H1 (cell line): Measurements from ENCODE around the gene BAHD1. TPM values are rescaled to one million over a fixed set of nuclear protein-coding genes. Genes with fewer than 3 reads are reported as not detected.

Experiments used
- CTCF ChIA-PET: fragments of 300-600 bp; sonication (Branson Sonifier 250); formaldehyde crosslinking; loops from one replicate; lab custom pipeline; 2021; ENCODE audit not compliant: partially characterized antibody; lab: Charles Lee
- POLR2A ChIA-PET: fragments of 300-600 bp; sonication (Branson Sonifier 250); formaldehyde crosslinking; loops from one replicate; lab custom pipeline; 2021; ENCODE audit warnings: inconsistent platforms; ENCODE audit not compliant: partially characterized antibody; lab: Charles Lee
- DNase-seq, 2 experiments: peaks; one replicate each; pipeline versions ENCODE4 v3.0.0 to v3.0.0-alpha.2; 2010 to 2022; ENCODE audit warnings: low spot score in 2 of 2, low read depth in 1 of 2, mixed read lengths in 1 of 2
- FAIRE-seq: peaks from 2 replicates; lab custom pipeline; 2011; peaks lifted over from hg19 to GRCh38; lab: Jason Lieb, UNC
- H2AFZ ChIP-seq: 2 replicates; pipeline ENCODE4 v1.8.1; 2012; ENCODE audit warnings: low read length, inconsistent platforms
- H2AK5ac ChIP-seq: 2 replicates; pipeline ENCODE4 v1.6.1; 2013; ENCODE audit warnings: low read depth, low read length
- H2BK120ac ChIP-seq: replicated peaks from 2 replicates; pipeline ENCODE3; 2013; ENCODE audit warnings: low read depth, low read length, inconsistent platforms
- H2BK12ac ChIP-seq: 2 replicates; pipeline ENCODE4 v1.6.1; 2013; ENCODE audit warnings: low read depth, low read length
- H2BK15ac ChIP-seq: 2 replicates; pipeline ENCODE4 v1.6.1; 2013; ENCODE audit warnings: low read length
- H2BK20ac ChIP-seq: 2 replicates; pipeline ENCODE4 v1.6.1; 2013; ENCODE audit warnings: low read length
- H2BK5ac ChIP-seq: 2 replicates; pipeline ENCODE4 v1.6.1; 2013; ENCODE audit warnings: low read depth, low read length
- H3K14ac ChIP-seq: 2 replicates; pipeline ENCODE4 v1.6.1; 2013; ENCODE audit warnings: inconsistent platforms; ENCODE audit not compliant: insufficient read length
- H3K18ac ChIP-seq: 2 replicates; pipeline ENCODE4 v1.6.1; 2013; ENCODE audit warnings: low read length; ENCODE audit errors: extremely low read depth
- H3K23ac ChIP-seq: 2 replicates; pipeline ENCODE4 v1.6.1; 2013; ENCODE audit warnings: inconsistent platforms; ENCODE audit not compliant: insufficient read length
- H3K23me2 ChIP-seq: 2 replicates; pipeline ENCODE4 v1.6.1; 2013; ENCODE audit warnings: low read depth, low read length
- H3K27ac ChIP-seq: 2 replicates; pipeline ENCODE4 v1.6.1; 2011; ENCODE audit warnings: low read depth, low read length, inconsistent platforms
- H3K27me3 ChIP-seq, 4 experiments: replicated peaks in 1 of 4; 1 replicate in 1 of 4; 2 replicates in 3 of 4; pipeline versions ENCODE4 v1.6.1 to v1.8.1; 2011 to 2013; ENCODE audit warnings: low read length in 3 of 4, mild to moderate bottlenecking in 3 of 4, inconsistent platforms in 2 of 4, mixed read lengths in 2 of 4, moderate library complexity in 1 of 4; ENCODE audit not compliant: control insufficient read depth in 3 of 4, insufficient read depth in 3 of 4; ENCODE audit errors: extremely low read depth in 1 of 4
- H3K36me3 ChIP-seq, 4 experiments: 2 replicates each; pipeline versions ENCODE4 v1.6.1 to v1.8.1; 2011 to 2013; ENCODE audit warnings: mild to moderate bottlenecking in 4 of 4, low read length in 3 of 4, moderate library complexity in 2 of 4, control low read depth in 1 of 4, inconsistent platforms in 1 of 4; ENCODE audit not compliant: insufficient read depth in 4 of 4, control insufficient read depth in 2 of 4
- H3K4ac ChIP-seq: replicated peaks from 2 replicates; pipeline ENCODE3; 2013; ENCODE audit warnings: low read length, low read depth, mixed read lengths, inconsistent platforms; ENCODE audit not compliant: insufficient read length
- H3K4me1 ChIP-seq, 4 experiments: replicated peaks in 1 of 4; 1 replicate in 1 of 4; 2 replicates in 3 of 4; pipeline versions ENCODE4 v1.6.1 to v1.8.1; 2011 to 2013; ENCODE audit warnings: low read length in 3 of 4, inconsistent platforms in 2 of 4, mixed read lengths in 1 of 4; ENCODE audit not compliant: insufficient read depth in 4 of 4, control insufficient read depth in 3 of 4
- H3K4me2 ChIP-seq, 2 experiments: 2 replicates each; pipeline versions ENCODE4 v1.6.1 to v1.8.1; 2011 to 2013; ENCODE audit warnings: low read depth in 2 of 2, low read length in 2 of 2, control low read depth in 1 of 2, inconsistent platforms in 1 of 2, mild to moderate bottlenecking in 1 of 2; ENCODE audit not compliant: insufficient read depth in 1 of 2
- H3K4me3 ChIP-seq, 4 experiments: fragments of 200-600, 300-600 bp in 1 of 4; sonication (generic), shearing (Covaris generic), sonication (Bioruptor Twin) in 1 of 4; 2 replicates each; pipeline versions ENCODE4 v1.5.1 to v1.8.1; 2011 to 2016; ENCODE audit warnings: low read length in 4 of 4, low read depth in 3 of 4, control low read depth in 2 of 4, inconsistent platforms in 2 of 4, mild to moderate bottlenecking in 2 of 4, mixed read lengths in 1 of 4, moderate library complexity in 1 of 4; ENCODE audit not compliant: insufficient read depth in 2 of 4; ENCODE audit errors: extremely low read depth in 1 of 4
- H3K56ac ChIP-seq: replicated peaks from 2 replicates; pipeline ENCODE3; 2013; ENCODE audit warnings: low read depth, mild to moderate bottlenecking, mixed read lengths, low read length, inconsistent platforms; ENCODE audit not compliant: insufficient read length
- H3K79me1 ChIP-seq: 2 replicates; pipeline ENCODE4 v1.6.1; 2013; ENCODE audit warnings: low read depth, low read length, control low read depth
- H3K79me2 ChIP-seq, 2 experiments: 2 replicates each; pipeline versions ENCODE4 v1.6.1 to v1.8.1; 2012 to 2013; ENCODE audit warnings: low read length in 2 of 2, mild to moderate bottlenecking in 2 of 2, inconsistent platforms in 1 of 2; ENCODE audit not compliant: insufficient read depth in 2 of 2, control insufficient read depth in 1 of 2
- H3K9ac ChIP-seq, 4 experiments: replicated peaks in 1 of 4; 1 replicate in 1 of 4; 2 replicates in 3 of 4; pipeline versions ENCODE4 v1.6.1 to v1.8.1; 2011 to 2013; ENCODE audit warnings: low read depth in 3 of 4, low read length in 3 of 4, control low read depth in 2 of 4, mild to moderate bottlenecking in 2 of 4, moderate library complexity in 2 of 4, inconsistent platforms in 1 of 4; ENCODE audit errors: extremely low read depth in 1 of 4
- H3K9me3 ChIP-seq, 2 experiments: 2 replicates each; pipeline versions ENCODE4 v1.6.1 to v1.8.1; 2012 to 2013; ENCODE audit warnings: mild to moderate bottlenecking in 2 of 2, moderate library complexity in 2 of 2, control low read depth in 1 of 2, inconsistent platforms in 1 of 2, low read depth in 1 of 2, low read length in 1 of 2, mixed read lengths in 1 of 2; ENCODE audit not compliant: insufficient read depth in 2 of 2
- H4K20me1 ChIP-seq, 2 experiments: replicated peaks in 1 of 2; 2 replicates each; pipeline versions ENCODE3 to v1.8.1; 2011 to 2013; ENCODE audit warnings: inconsistent platforms in 2 of 2, low read length in 2 of 2, mild to moderate bottlenecking in 1 of 2; ENCODE audit not compliant: insufficient read depth in 2 of 2, control insufficient read depth in 1 of 2
- H4K5ac ChIP-seq: 2 replicates; pipeline ENCODE4 v1.6.1; 2013; ENCODE audit warnings: low read length, low read depth, mixed read lengths, inconsistent platforms; ENCODE audit not compliant: insufficient read length
- H4K8ac ChIP-seq: 2 replicates; pipeline ENCODE4 v1.8.0; 2013; ENCODE audit warnings: mild to moderate bottlenecking, moderate library complexity, low read length, inconsistent platforms; ENCODE audit not compliant: insufficient read depth; ENCODE audit errors: extremely low read depth
- H4K91ac ChIP-seq: replicated peaks from 2 replicates; pipeline ENCODE3; 2013; ENCODE audit warnings: low read length, mixed read lengths, inconsistent platforms; ENCODE audit not compliant: insufficient read length
- CEBPB ChIP-seq: IDR thresholded peaks from 2 replicates; pipeline ENCODE4 v1.6.1; 2012; ENCODE audit warnings: low read depth, low read length
- CREB1 ChIP-seq: IDR thresholded peaks from 2 replicates; pipeline ENCODE4 v1.6.1; 2012; ENCODE audit warnings: inconsistent platforms
- KDM4A ChIP-seq: IDR thresholded peaks from one replicate; pipeline ENCODE4 v1.7.1; 2012; ENCODE audit warnings: low read depth, mild to moderate bottlenecking, moderate library complexity, low read length, inconsistent platforms; ENCODE audit not compliant: severe bottlenecking
- PHF8 ChIP-seq: fragments of 200-600 bp; sonication (generic); conservative IDR thresholded peaks from 2 replicates; pipeline ENCODE4 v1.7.1; 2012; ENCODE audit warnings: low read depth, mild to moderate bottlenecking, inconsistent platforms, low read length, moderate library complexity
- RBBP5 ChIP-seq: IDR thresholded peaks from 2 replicates; pipeline ENCODE4 v1.7.1; 2012; ENCODE audit warnings: low read depth, mild to moderate bottlenecking, inconsistent platforms, low read length, moderate library complexity, borderline replicate concordance
- TAF1 ChIP-seq: IDR thresholded peaks from 2 replicates; pipeline ENCODE4 v1.6.1; 2011; ENCODE audit warnings: mild to moderate bottlenecking, low read depth, low read length
- WGBS, 2 experiments: shearing (Covaris generic) in 1 of 2; methylation state at CpG; one replicate each; pipeline versions ENCODE4 v1.1.6 to v1.1.7; 2013 to 2015; ENCODE audit warnings: low lambda C conversion rate in 2 of 2, mixed read lengths in 2 of 2, inconsistent platforms in 1 of 2, low coverage in 1 of 2, missing lambda C conversion rate in 1 of 2; ENCODE audit not compliant: insufficient replicate concordance in 2 of 2, insufficient coverage in 1 of 2, insufficient read length in 1 of 2; ENCODE audit errors: extremely low coverage in 1 of 2, missing lambda C conversion rate in 1 of 2; 5-methylcytosine and 5-hydroxymethylcytosine counted together
- polyA plus RNA-seq, 7 experiments: library from polyadenylated mRNA; depleted of rRNA in 3 of 7; stranded (reverse) in 5 of 7; unstranded in 2 of 7; fragments of >200 nt in 5 of 7; fragments of 200-250 nt in 2 of 7; gene quantifications; 1 replicate in 5 of 7; 2 replicates in 1 of 7; 4 replicates in 1 of 7; pipeline versions ENCODE4 v1.2.1 to v1.2.3, GENCODE V29; 2011 to 2013; ENCODE audit warnings: missing spikeins in 2 of 7, mixed read lengths in 2 of 7
- total RNA-seq: library from RNA; stranded (reverse); fragmentation: NEBNext Ultra II Directional; extraction: Animal tissue kit (Norgen Biotek cat#: 25700); gene quantifications from 2 replicates; pipeline ENCODE4 v1.2.1, GENCODE V29; 2021

The BAHD1 gene
- total and polyA plus RNA-seq, 2 of the 8 experiments (the other 6 are each of a cell fraction or from before 2014, with no cell fraction given): 15.0 to 38.9 TPM

DNA sequence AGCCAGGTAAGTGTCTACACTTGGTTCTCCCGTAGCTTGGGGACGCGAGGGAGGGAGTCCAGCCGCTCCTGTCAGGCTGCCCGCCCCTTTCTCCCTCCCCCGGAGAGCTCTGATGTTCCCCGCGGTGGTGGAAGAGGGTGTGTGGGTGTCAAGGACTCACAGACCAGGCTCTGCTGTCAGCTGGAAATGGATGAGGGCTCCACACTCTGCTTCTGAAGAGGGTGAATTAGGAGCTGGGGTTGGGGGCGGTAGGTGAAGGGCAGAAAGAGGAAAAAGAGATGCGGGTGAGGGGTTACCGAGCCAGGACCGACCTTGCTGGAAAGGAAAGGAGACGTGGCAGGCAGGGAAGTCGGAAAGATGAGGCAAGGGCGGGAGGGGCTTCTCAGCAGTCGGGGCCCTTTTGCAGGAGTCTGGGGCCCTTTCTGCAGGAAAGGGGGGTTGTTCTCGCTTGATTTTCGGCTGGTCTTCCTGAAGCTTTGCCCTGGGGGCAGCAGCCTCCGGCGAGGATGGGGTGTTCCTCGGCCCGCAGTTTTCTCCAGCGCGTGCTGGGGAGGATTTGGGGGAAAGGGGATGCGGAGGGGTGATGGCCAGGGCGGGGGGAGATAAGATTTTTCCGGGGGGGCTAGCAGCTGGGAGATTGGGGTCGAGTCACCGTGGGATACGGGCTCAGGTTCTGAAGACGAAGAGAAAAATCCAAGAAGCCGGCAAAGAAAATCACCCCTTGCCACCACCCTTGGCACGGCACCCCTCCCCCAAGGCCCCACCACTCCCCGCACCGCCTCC, 602 bp upstream of the BAHD1 start:
- H3K4me2 ChIP-seq: peak overlapping the region; percentile 98 to 100
- 1% methylated on average over 18 of the region's 35 CpGs; no CpG with 5 or more reads in 1 of the 2 experiments for WGBS, 2 experiments
- H3K23me2 ChIP-seq: peaks cover 26% of the 10 kb centered on the region
- peak in 1 of 2 experiments; percentile 71 for DNase-seq
- H3K79me2 ChIP-seq: peaks cover 26 to 49% of the 10 kb centered on the region in 2 experiments
- peak overlapping the region; percentile 31; the same call in 1 of the 2 replicates for H2BK15ac ChIP-seq
- peak overlapping the region; percentile 87; the same call in 1 of the 2 replicates for H2BK12ac ChIP-seq
- H3K4ac ChIP-seq: peak overlapping the region; percentile 69
- H3K9ac ChIP-seq: peak overlapping the region in 3 of 4 experiments; percentile 69 to 77 (median 74); a peak in 6 of 7 replicates
- TF ChIP-seq PHF8 (peak; percentile 13; the same call in 1 of the 2 replicates), TAF1 (peak; percentile 29; the same call in 1 of the 2 replicates), CREB1 (0 out of 2 replicates have a peak, but pooled peaks have one; percentile 9), CEBPB (no peak), RBBP5 (no peak; the same call in 1 of the 2 replicates), KDM4A (peak; percentile 52)
- ChIA-PET POLR2A (interaction anchor here (0.7 to 3.3 kb wide), 17 partner anchors 10 to 255 kb away, joined by 3 to 36 read pairs (median 4); partner anchors contain the start of genes CHST14, IVD, KNSTRN and PAK6), CTCF (interaction anchor here (0.6 to 1.3 kb wide), 9 partner anchors 10 to 132 kb away, joined by 3 to 6 read pairs (median 4); partner anchors contain the start of gene PLCB2)
- peak overlapping the region; percentile 40 for H2BK120ac ChIP-seq
- H3K4me1 ChIP-seq: peaks cover 24 to 51% (median 38%) of the 10 kb centered on the region in 4 experiments
- H3K27ac ChIP-seq: peak overlapping the region; percentile 75
- H2AFZ ChIP-seq: no peak overlapping the region
- H3K4me3 ChIP-seq: peak overlapping the region; percentile 73 to 97 (median 81)
- peak overlapping the region; percentile 83 for H3K56ac ChIP-seq
- H2BK5ac ChIP-seq: peak overlapping the region; percentile 93
- H4K8ac ChIP-seq: peak overlapping the region; percentile 73; the same call in 1 of the 2 replicates
- peak overlapping the region; percentile 93; the same call in 1 of the 2 replicates for H3K18ac ChIP-seq
- H4K91ac ChIP-seq: peak overlapping the region; percentile 70
- H3K36me3 ChIP-seq: 0 out of 8 replicates have a peak, but pooled peaks cover 0 to 2% (median 0%) of the 10 kb centered on the region in 4 experiments
- H3K14ac ChIP-seq: no peak overlapping the region
- H4K20me1 ChIP-seq: peaks cover 23 to 27% of the 10 kb centered on the region in 2 experiments
- H2BK20ac ChIP-seq: peak overlapping the region; percentile 61; the same call in 1 of the 2 replicates
- no peak overlapping the region for H3K23ac ChIP-seq
- H3K27me3 ChIP-seq: peaks cover 0 to 17% (median 6%) of the 10 kb centered on the region in 4 experiments; a peak in 5 of 7 replicates
- no peak for FAIRE-seq
- peak overlapping the region; percentile 53; the same call in 1 of the 2 replicates for H2AK5ac ChIP-seq
- H3K9me3 ChIP-seq: no peaks in the 10 kb centered on the region
- H3K79me1 ChIP-seq: peaks cover 9% of the 10 kb centered on the region; the same call in 1 of the 2 replicates
- peak overlapping the region; percentile 68 for H4K5ac ChIP-seq
